ENCODE measurements around the gene ZBTB20.

DNA sequence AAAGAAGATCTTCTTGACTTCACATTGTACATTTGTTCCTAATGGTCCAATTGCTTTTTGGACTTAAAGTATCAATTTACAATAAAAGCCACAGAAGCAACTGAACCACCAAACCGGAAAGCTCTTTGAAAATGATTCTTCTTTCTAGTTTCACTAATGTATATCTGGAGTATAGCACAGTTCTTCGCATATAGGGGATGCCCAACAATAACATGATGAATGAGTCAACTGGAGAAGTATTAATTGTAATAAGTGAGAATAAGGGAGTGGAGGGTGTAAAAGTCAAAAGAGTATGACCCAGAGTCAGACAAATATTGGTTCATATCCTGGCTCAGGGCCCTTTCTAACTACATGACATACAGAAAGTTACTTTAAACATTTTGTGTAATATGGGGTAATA, 425.2 kb downstream of the ZBTB20 start:
- TF ChIP-seq CREB5 (CRISPR knock-in tag; IDR thresholded peaks at IDR 0.05; ENCODE audit: low read depth), result no peak
- no peak for TF ChIP-seq OSR1 (CRISPR knock-in tag; IDR thresholded peaks at IDR 0.05)
- TF ChIP-seq ZFP30 (CRISPR knock-in tag; IDR thresholded peaks at IDR 0.05), result no peak
- TF ChIP-seq ZNF8 (CRISPR knock-in tag; IDR thresholded peaks at IDR 0.05), result no peak
- no peak for TF ChIP-seq RARB (CRISPR knock-in tag; IDR thresholded peaks at IDR 0.05)
- TF ChIP-seq, protein P1, sequence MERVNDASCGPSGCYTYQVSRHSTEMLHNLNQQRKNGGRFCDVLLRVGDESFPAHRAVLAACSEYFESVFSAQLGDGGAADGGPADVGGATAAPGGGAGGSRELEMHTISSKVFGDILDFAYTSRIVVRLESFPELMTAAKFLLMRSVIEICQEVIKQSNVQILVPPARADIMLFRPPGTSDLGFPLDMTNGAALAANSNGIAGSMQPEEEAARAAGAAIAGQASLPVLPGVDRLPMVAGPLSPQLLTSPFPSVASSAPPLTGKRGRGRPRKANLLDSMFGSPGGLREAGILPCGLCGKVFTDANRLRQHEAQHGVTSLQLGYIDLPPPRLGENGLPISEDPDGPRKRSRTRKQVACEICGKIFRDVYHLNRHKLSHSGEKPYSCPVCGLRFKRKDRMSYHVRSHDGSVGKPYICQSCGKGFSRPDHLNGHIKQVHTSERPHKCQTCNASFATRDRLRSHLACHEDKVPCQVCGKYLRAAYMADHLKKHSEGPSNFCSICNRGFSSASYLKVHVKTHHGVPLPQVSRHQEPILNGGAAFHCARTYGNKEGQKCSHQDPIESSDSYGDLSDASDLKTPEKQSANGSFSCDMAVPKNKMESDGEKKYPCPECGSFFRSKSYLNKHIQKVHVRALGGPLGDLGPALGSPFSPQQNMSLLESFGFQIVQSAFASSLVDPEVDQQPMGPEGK (CRISPR knock-in tag; IDR thresholded peaks at IDR 0.05; ENCODE audit: borderline replicate concordance), result no peak
- TF ChIP-seq TOX (CRISPR knock-in tag; IDR thresholded peaks at IDR 0.05; ENCODE audit: borderline replicate concordance), result no peak
- TF ChIP-seq ZFP3 (CRISPR knock-in tag; IDR thresholded peaks at IDR 0.05), result no peak
- no peak for TF ChIP-seq ISL1 (CRISPR knock-in tag; IDR thresholded peaks at IDR 0.05)
- no peak for TF ChIP-seq TCF4 (CRISPR knock-in tag; IDR thresholded peaks at IDR 0.05; ENCODE audit: borderline replicate concordance)
- TF ChIP-seq ZC3H10 (CRISPR knock-in tag; IDR thresholded peaks at IDR 0.05), result no peak
- no peak for TF ChIP-seq GLIS3 (CRISPR knock-in tag; IDR thresholded peaks at IDR 0.05)
- no peak for TF ChIP-seq ZNF70 (CRISPR knock-in tag; IDR thresholded peaks at IDR 0.05)

All from SK-N-SH treated with all-trans-retinoic acid at 6 μM for 48 hours (cell line).